Uterus (tissue), 2 donors: ENCODE results near the gene AKR1A1.

Experiments used
- CTCF ChIP-seq, 4 experiments: fragments of 200-600 bp in 2 of 4; fragments of 450-650 bp in 2 of 4; sonication (generic) in 2 of 4; IDR thresholded peaks; one replicate each; pipeline ENCODE4 v1.5.1; 2016 to 2019; ENCODE audit warnings: antibody characterized with exemption in 4 of 4, mild to moderate bottlenecking in 2 of 4, moderate library complexity in 1 of 4
- POLR2A ChIP-seq, 2 donors: fragments of 450-650 bp; IDR thresholded peaks; one replicate each; pipeline ENCODE4 v1.6.1; 2016; ENCODE audit warnings: antibody characterized with exemption in 2 of 2, mild to moderate bottlenecking in 1 of 2, moderate library complexity in 1 of 2

- TF ChIP-seq CTCF (IDR thresholded peaks at IDR 0.05) (no peak), POLR2A (IDR thresholded peaks at IDR 0.05) (no peak)
Observed at GRCh38 chr1:45542591-45542990, 8.0 kb upstream of the AKR1A1 start.
